ENCODE results near the gene FAM135A.
"Not testable (repeated sequence)": the region's sequence is repeated elsewhere in the genome, so short reads cannot be mapped to it uniquely, and the experiment has no call there.

Gene FAM135A

GRCh38 chr6:70470016-70470415 is 56.7 kb downstream of the FAM135A start:
- DNase-seq: no peak

DNA sequence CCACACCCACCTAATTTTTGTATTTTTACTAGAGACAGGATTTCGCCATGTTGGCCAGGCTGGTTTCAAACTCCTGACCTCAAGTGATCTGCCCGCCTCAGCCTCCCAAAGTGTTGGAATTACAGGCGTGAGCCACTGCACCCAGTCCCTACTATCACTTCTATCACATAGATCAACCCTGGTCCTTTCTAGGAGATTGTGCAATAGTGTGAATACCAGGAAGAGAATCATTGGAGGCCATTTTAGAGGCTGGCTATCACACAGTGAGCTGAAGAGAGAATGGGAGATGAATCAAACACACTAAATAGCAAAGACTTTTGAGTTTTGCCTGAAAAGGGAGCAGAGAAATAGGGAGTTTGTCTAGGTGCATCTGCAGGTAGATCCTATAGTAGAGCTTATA is 57.2 kb downstream of the FAM135A start:
- DNase-seq: not testable (repeated sequence)

- no peak for DNase-seq
Measured at GRCh38 chr6:70474751-70475150, 61.4 kb downstream of the FAM135A start.

- DNase-seq: no peak
Measured at GRCh38 chr6:70479236-70479635, 65.9 kb downstream of the FAM135A start.

- DNase-seq: not testable (repeated sequence)
Measured at GRCh38 chr6:70486638-70487037, 73.3 kb downstream of the FAM135A start.

DNA sequence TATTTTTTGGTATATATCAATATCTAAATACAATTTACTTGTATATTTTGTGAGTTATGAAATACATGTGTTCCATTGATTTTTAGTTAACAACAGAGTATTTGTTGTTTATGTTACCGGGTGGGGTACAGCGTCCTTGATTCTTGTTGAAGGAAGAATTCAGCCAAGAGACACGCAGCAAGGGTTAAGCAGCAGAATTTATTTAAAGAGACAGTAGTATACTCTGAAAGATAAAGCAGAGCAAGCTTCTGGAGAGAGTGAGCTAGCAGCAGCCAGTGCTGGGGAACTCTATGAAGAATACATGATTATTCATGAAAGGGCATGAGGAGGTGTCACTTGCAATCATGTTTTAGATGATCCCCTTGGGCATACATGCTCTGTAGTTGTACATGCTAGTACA is 76.1 kb downstream of the FAM135A start:
- no peak for DNase-seq

- no peak for DNase-seq
Measured at GRCh38 chr6:70494833-70495232, 81.5 kb downstream of the FAM135A start.

DNA sequence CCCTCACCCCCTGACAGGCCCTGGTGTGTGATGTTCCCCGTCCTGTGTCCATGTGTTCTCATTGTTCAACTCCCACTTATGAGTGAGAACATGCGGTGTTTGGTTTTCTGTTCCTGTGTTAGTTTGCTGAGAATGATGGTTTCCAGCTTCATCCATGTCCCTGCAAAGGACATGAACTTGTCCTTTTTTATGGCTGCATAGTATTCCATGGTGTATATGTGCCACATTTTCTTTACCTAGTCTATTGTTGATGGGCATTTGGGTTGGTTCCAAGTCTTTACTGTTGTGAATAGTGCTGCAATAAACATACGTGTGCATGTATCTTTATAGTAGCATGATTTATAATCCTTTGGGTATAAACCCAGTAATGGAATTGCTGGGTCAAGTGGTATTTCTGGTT is 82.5 kb downstream of the FAM135A start:
- not testable (repeated sequence) for DNase-seq

DNA sequence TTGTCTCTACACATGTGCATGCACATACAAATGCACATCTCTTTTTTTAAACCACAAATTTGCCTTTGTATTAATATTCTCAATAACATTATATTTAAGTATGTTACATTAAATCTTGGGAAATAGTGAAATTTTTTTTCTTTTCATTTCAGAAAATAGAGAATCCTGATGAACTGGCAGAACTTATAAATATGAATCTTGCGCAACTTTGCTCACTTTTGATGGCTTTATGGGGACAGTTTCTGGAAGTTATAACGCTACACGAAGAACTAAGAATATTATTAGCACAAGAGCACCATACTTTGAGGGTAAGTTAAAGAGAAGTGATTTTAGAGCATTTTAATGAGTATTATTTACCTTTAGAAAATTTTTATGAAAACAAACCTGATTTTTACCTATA is 89.2 kb downstream of the FAM135A start:
- no peak for DNase-seq

GRCh38 chr6:70503813-70504465 is 90.6 kb downstream of the FAM135A start:
- no peak for DNase-seq

- DNase-seq: no peak
Measured at GRCh38 chr6:70506321-70506720, 93.0 kb downstream of the FAM135A start.

- no peak for DNase-seq
Measured at GRCh38 chr6:70507161-70507560, 93.9 kb downstream of the FAM135A start.

DNA sequence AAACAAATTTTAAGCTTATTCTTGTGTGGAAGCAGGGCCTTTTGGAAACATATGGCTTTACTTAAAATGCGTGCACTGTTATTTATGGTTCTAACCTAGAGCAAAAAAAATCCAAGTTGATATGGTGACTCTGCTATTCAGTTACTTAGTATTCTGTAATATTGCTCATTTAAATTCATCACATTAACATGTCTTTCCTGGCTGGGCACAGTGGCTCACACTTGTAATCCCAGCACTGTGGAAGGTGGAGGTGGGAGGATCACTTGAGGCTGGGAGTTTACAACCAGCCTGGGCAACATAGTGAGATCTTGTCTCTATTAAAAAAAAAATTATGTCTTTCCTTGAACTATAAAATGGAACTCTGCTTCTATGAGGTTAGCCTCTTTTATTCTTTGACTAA is 95.6 kb downstream of the FAM135A start:
- DNase-seq: no peak

DNA sequence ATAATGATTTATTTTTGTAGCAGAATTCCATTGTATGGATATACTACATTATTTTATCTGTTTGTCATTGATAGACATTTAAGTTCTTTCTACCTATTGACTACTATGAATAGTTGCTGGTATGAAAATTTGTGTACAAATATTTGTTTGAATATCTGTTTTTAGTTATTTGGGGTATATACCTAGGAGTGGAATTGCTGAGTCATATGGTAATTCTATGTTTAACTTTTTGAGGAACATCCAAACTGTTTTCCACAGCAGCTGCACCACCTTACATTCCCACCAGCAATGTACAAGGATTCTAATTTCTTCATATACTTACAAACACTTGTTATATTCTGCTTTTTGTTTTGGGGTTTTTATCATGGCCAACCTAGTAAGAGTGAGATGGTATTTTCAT is 97.3 kb downstream of the FAM135A start:
- no peak for DNase-seq

DNA sequence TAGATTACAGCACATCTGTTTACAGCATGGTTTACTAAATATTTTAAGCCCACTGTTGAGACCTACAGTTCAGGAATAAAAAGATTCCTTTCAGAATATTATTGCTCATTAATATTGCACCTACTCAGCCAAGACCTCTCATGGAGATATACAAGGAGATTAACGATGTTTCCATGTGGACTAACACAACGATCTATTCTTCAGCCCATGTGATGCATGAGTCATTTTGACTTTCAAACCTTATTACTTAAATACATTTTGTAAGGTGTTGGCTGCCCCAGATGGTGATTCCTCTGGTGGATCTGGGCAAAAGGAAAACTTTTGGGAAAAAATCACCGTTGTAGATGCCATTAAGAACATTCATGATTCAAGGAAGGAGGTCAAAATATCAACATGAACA is 105.4 kb downstream of the FAM135A start:
- DNase-seq: no peak

GRCh38 chr6:70520575-70520974 is 107.3 kb downstream of the FAM135A start:
- DNase-seq: no peak

DNA sequence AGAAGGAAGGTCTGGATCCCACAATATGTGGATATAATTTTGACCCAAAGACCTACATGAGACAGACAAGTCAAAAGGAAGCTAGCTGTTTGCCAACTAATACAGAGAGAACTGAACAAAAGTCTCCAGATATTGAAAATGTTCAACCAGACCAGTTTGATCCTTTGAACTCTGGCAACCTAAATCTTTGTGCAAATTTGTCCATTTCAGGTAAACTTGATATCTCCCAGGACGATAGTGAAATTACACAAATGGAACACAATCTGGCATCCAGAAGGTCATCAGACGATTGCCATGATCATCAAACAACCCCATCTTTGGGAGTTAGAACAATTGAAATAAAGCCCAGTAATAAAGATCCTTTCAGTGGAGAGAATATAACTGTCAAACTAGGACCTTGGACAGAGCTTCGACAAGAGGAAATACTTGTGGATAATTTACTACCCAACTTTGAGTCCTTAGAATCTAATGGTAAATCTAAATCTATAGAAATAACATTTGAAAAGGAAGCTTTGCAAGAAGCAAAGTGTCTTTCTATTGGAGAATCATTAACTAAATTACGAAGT is 111.5 kb downstream of the FAM135A start:
- DNase-seq: no peak

- no peak for DNase-seq
Measured at GRCh38 chr6:70527071-70527737, 113.9 kb downstream of the FAM135A start.

GRCh38 chr6:70530023-70530422 is 116.7 kb downstream of the FAM135A start:
- no peak for DNase-seq

- no peak for DNase-seq
Measured at GRCh38 chr6:70531133-70531532, 117.8 kb downstream of the FAM135A start.

- no peak for DNase-seq
Measured at GRCh38 chr6:70537266-70537665, 124.0 kb downstream of the FAM135A start.

DNA sequence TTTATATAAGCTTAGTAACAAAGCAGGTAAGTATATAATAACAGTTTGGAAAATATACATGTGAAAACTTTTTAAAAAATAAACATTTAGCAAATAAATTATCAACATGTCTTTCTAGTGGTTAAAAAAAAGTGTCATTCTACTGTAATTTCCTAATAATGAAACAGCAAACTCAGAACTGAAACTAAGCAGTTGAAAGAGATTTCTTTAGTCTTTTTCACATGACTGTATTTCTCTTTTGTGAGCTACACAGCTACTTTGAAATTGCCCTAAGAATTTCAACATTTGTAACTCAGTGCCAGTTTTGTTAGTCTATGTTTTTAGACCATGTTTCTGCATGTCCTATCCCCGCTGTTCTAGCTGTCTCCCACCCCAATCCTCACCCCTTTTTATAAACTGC is 125.1 kb downstream of the FAM135A start:
- DNase-seq: no peak

DNA sequence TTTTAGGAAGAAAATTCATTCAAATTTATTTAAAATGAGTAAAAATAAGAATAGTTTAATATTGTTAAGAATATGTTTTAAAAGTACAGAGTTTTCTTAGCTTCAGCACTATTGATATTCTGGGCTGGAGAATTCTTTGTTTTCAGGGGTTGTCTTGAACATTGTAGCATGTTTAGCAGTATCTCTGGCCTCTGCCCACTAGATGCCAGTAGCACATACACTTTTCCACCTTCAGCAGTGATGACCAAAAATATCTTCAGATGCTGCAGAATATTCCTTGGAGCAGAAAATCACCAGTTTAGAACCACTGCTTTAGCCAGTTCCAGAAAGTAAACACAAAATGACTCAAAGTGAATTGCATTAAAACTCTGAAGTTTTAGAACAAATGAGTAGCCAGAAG is 134.0 kb downstream of the FAM135A start:
- no peak for DNase-seq

DNA sequence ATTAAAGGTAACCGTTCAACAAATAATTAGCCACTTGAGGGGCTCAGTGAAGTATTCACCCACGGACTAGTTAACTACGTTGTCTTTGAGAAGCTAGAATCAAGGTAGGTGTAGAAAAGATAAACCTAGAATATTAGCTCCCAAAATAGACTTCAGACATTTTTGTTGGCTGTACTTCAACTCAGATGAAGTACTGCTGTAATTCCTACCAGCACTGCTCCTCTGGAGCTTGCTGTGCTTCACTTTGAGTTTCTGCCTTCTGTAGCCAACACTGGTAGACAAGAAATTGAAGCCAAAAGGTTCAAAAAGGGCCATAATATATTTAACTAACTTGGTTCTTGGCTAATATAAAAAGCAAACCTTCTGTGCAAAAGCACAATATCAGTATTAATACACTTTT is 134.6 kb downstream of the FAM135A start:
- no peak for DNase-seq

DNA sequence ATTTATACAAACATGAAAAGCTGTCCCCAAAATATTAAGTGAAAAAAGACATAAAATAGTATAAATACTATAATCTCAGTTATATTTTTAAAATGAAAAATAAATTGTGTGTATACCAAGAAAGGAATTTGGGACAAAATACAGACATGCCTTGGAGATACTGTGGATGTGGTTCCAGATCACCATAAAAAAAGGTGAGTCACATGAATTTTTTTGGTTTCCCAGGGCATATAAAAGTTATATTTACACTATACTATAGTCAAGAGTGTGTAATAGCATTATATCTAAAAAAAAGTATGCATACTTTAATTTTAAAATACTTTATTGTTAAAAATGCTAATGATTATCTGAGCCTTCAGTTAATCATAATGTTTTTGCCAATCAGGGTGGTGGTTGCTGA is 136.0 kb downstream of the FAM135A start:
- DNase-seq: no peak
